ENCODE results near the gene CEP170B.
A peak's percentile ranks its signal among the peaks of the same experiment; 100 is the strongest.
"Not testable (repeated sequence)": the region's sequence is repeated elsewhere in the genome, so short reads cannot be mapped to it uniquely, and the experiment has no call there.

The CEP170B gene

GRCh38 chr14:104912053-104912452 lies 47.0 kb downstream of the CEP170B start:
- DNase-seq (ENCODE audit: low read depth in 2 of 2) = no peak

- DNase-seq (ENCODE audit: low read depth in 2 of 2) = no peak
Observed at GRCh38 chr14:104913435-104913834, 48.4 kb downstream of the CEP170B start.

GRCh38 chr14:104917116-104917515 lies 52.0 kb downstream of the CEP170B start:
- DNase-seq (ENCODE audit: low read depth in 2 of 2) = no peak

- no peak for DNase-seq (ENCODE audit: low read depth in 2 of 2)
Observed at GRCh38 chr14:104917993-104918392, 52.9 kb downstream of the CEP170B start.

- not testable (repeated sequence) for DNase-seq (ENCODE audit: low read depth in 2 of 2)
Observed at GRCh38 chr14:104919152-104919992, 54.3 kb downstream of the CEP170B start.

- no peak for DNase-seq (ENCODE audit: low read depth in 2 of 2)
Observed at GRCh38 chr14:104919993-104920315, 54.9 kb downstream of the CEP170B start.

- no peak for DNase-seq (ENCODE audit: low read depth in 2 of 2)
Observed at GRCh38 chr14:104923640-104924420, 58.8 kb downstream of the CEP170B start.

- DNase-seq (ENCODE audit: low read depth in 2 of 2) = no peak
Observed at GRCh38 chr14:104924421-104925213, 59.5 kb downstream of the CEP170B start, which contains the start of gene PLD4. TSS of gene PLD4 (plus strand) at chr14:104924879. CDS start at chr14:104927141, 2,262 bp downstream.

GRCh38 chr14:104925214-104925854 lies 60.3 kb downstream of the CEP170B start:
- no peak for DNase-seq (ENCODE audit: low read depth in 2 of 2)

- no peak for DNase-seq (ENCODE audit: low read depth in 2 of 2)
Observed at GRCh38 chr14:104925855-104926609, 61.0 kb downstream of the CEP170B start.

GRCh38 chr14:104926619-104927431 lies 61.8 kb downstream of the CEP170B start:
- peak in 1 of 2 donors; percentile 19 for DNase-seq (ENCODE audit: low read depth in 2 of 2)

GRCh38 chr14:104927432-104927816 lies 62.4 kb downstream of the CEP170B start:
- no peak for DNase-seq (ENCODE audit: low read depth in 2 of 2)

GRCh38 chr14:104927901-104928300 lies 62.8 kb downstream of the CEP170B start:
- DNase-seq (ENCODE audit: low read depth in 2 of 2) = no peak

- no peak for DNase-seq (ENCODE audit: low read depth in 2 of 2)
Observed at GRCh38 chr14:104928391-104929133, 63.5 kb downstream of the CEP170B start.

GRCh38 chr14:104929268-104930230 lies 64.5 kb downstream of the CEP170B start:
- DNase-seq (ENCODE audit: low read depth in 2 of 2) = no peak

GRCh38 chr14:104930526-104931303 lies 65.6 kb downstream of the CEP170B start:
- DNase-seq (ENCODE audit: low read depth in 2 of 2) = no peak

GRCh38 chr14:104931304-104931770 lies 66.3 kb downstream of the CEP170B start:
- no peak for DNase-seq (ENCODE audit: low read depth in 2 of 2)
